CD4-positive, alpha-beta memory T cell (primary cell): ENCODE results near the gene RAB43. TPM values are rescaled to one million over a fixed set of nuclear protein-coding genes. Genes with fewer than 3 reads are reported as not detected.
A peak's percentile ranks its signal among the peaks of the same experiment; 100 is the strongest.

Source experiments
- CTCF ChIA-PET: fragments of 350-600 bp; sonication (Branson Sonifier 250); formaldehyde crosslinking; loops from one replicate; lab custom pipeline; 2021; ENCODE audit warnings: inconsistent platforms; ENCODE audit not compliant: partially characterized antibody; lab: Charles Lee
- POLR2A ChIA-PET: fragments of 350-600 bp; sonication (Branson Sonifier 250); formaldehyde crosslinking; loops from one replicate; lab custom pipeline; 2021; ENCODE audit not compliant: partially characterized antibody; lab: Charles Lee
- DNase-seq, 5 donors: peaks; one replicate each; pipeline versions ENCODE4 v3.0.0 to v3.0.0-alpha.2; 2020 to 2022; ENCODE audit warnings: mixed read lengths in 1 of 5
- H3K27ac ChIP-seq: one replicate; pipeline ENCODE4 v1.7.0; 2013; ENCODE audit warnings: low read depth, low read length
- H3K27me3 ChIP-seq: 2 replicates; pipeline ENCODE4 v1.7.0; 2013; ENCODE audit warnings: mild to moderate bottlenecking, low read length, moderate library complexity; ENCODE audit not compliant: insufficient read depth
- H3K36me3 ChIP-seq: 2 replicates; pipeline ENCODE4 v1.7.0; 2013; ENCODE audit warnings: mild to moderate bottlenecking, low read length, moderate library complexity; ENCODE audit not compliant: insufficient read depth
- H3K4me1 ChIP-seq: 2 replicates; pipeline ENCODE4 v1.7.0; 2013; ENCODE audit warnings: mild to moderate bottlenecking, low read length, moderate library complexity; ENCODE audit not compliant: insufficient read depth
- H3K4me3 ChIP-seq, 2 donors: one replicate each; pipeline ENCODE4 v1.7.0; 2013; ENCODE audit warnings: low read length in 2 of 2, mild to moderate bottlenecking in 1 of 2
- H3K9me3 ChIP-seq, 2 donors: one replicate each; pipeline ENCODE4 v1.7.0; 2013; ENCODE audit warnings: low read length in 2 of 2, control low read depth in 1 of 2; ENCODE audit not compliant: control insufficient read depth in 1 of 2
- H3K27ac Mint-ChIP-seq, 7 donors: one replicate each; pipeline ENCODE4 v1.8.0; 2020 to 2021; ENCODE audit warnings: mixed read lengths in 7 of 7, mild to moderate bottlenecking in 6 of 7, inconsistent platforms in 3 of 7, moderate library complexity in 3 of 7
- H3K27me3 Mint-ChIP-seq, 2 donors: one replicate each; pipeline ENCODE4 v1.8.0; 2020 to 2021; ENCODE audit warnings: mixed read lengths in 2 of 2
- H3K36me3 Mint-ChIP-seq, 2 donors: one replicate each; pipeline ENCODE4 v1.8.0; 2020 to 2021; ENCODE audit warnings: mixed read lengths in 2 of 2, inconsistent platforms in 1 of 2, mild to moderate bottlenecking in 1 of 2
- H3K4me1 Mint-ChIP-seq, 4 donors: one replicate each; pipeline ENCODE4 v1.8.0; 2020 to 2021; ENCODE audit warnings: mixed read lengths in 4 of 4, mild to moderate bottlenecking in 1 of 4
- H3K4me3 Mint-ChIP-seq, 8 donors: one replicate each; pipeline ENCODE4 v1.8.0; 2020 to 2021; ENCODE audit warnings: mixed read lengths in 8 of 8, mild to moderate bottlenecking in 7 of 8, moderate library complexity in 6 of 8, inconsistent platforms in 3 of 8
- H3K9me3 Mint-ChIP-seq, 8 donors: one replicate each; pipeline ENCODE4 v1.8.0; 2020 to 2021; ENCODE audit warnings: mixed read lengths in 8 of 8, mild to moderate bottlenecking in 5 of 8, inconsistent platforms in 3 of 8, moderate library complexity in 1 of 8
- intact Hi-C: fragments of 100-400 bp; cut with micrococcal nuclease; formaldehyde crosslinking; loops from one replicate; pipeline ENCODE4 v1.15.1; 2023
- polyA plus RNA-seq, 2 donors: library from polyadenylated mRNA; unstranded; fragments of 300-500 nt; fragmentation: Illumina TruSeq; gene quantifications; one replicate each; pipeline ENCODE4 v1.2.3, GENCODE V29; 2021
- total RNA-seq, 2 experiments: library from RNA; stranded (reverse); gene quantifications; one replicate each; pipeline ENCODE4 v1.2.3, GENCODE V29; 2021

Gene RAB43
- total and polyA plus RNA-seq, 4 experiments from 2014 or later = 11.3 to 68.4 (median 40.4) TPM

DNA sequence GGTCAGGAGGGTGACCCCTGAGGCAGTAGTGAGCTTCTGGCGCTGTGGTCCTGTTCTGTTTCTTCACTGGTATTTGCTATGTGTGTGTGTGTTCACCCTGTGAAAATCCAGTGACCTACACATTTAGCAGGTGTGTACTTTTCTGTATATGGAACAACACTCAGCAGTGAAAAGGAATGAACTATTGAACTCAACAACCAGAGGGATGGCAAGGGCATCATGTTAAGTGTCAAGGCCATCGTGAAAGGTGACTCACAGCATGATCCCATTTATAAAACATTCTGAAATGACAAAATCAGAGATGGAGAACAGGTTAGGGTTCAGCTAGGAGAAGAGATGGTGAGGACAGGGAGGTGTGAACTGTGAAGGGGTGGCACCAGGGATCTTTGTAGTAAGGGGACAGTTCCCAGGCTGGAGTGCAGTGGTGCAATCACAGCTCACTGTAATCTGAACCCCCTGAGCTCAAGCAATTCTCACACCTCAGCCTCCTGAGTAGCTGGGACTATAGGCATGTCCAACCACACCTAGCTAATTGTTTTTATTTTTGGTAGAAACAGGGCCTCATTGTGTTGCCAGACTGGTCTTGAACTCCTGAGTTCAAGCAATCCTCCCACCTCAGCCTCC lies 10.0 kb upstream of the RAB43 start:
- no peak overlapping the region for H3K27ac ChIP-seq
- DNase-seq = no peak
- no peaks in the 10 kb centered on the region for H3K9me3 ChIP-seq
- H3K4me3 Mint-ChIP-seq = no peak overlapping the region
- no peaks in the 10 kb centered on the region for H3K4me1 ChIP-seq
- CTCF ChIA-PET = interaction anchor here (0.7 to 1.7 kb wide), 3 partner anchors 31 to 78 kb away, joined by 3 to 8 read pairs (median 3); no protein-coding TSS in a partner anchor
- H3K27me3 ChIP-seq = no peaks in the 10 kb centered on the region
- intact Hi-C loops = no loop called here
- H3K4me3 ChIP-seq = no peak overlapping the region
- H3K27ac Mint-ChIP-seq = peak overlapping the region in 3 of 7 donors; percentile 34 to 55 (median 38)
- H3K4me1 Mint-ChIP-seq = peaks cover 0 to 8% (median 5%) of the 10 kb centered on the region in 4 donors
- peaks cover 40 to 64% of the 10 kb centered on the region in 2 donors for H3K36me3 Mint-ChIP-seq
- H3K9me3 Mint-ChIP-seq = no peaks in the 10 kb centered on the region
- POLR2A ChIA-PET = interaction anchor here (4.2 kb wide), 1 partner anchor 10 kb away, joined by 28 read pairs; the partner anchor contains the start of gene RAB43
- H3K36me3 ChIP-seq = peaks cover 52% of the 10 kb centered on the region
- H3K27me3 Mint-ChIP-seq = no peaks in the 10 kb centered on the region

DNA sequence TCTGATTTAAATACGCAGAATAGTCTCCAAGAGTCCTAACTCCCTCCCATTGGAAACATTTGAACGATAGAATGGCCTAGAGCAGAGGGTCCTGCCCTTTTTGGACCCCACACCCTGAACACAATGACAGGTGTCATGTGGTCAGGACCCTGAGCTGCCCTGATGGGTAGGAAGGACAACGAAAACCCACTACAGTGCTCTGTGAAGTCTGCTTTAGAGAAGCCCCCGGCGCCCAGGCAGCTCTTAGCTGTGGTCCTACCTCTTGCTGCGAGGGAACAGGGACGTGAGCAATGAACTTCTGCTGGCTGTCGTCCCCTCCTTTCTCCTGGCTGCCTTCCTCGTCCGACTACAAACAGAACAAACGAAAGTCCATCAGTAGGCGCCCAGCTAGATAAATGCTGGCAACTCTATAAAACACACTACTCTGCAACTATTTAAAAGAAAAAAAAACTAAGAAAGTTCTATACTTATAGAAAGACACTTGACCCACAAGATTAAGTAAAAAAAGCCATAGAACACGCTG lies 8.7 kb upstream of the RAB43 start:
- no peaks in the 10 kb centered on the region for H3K4me1 ChIP-seq
- DNase-seq = no peak
- H3K27me3 ChIP-seq = no peaks in the 10 kb centered on the region
- POLR2A ChIA-PET = no interaction called here
- H3K9me3 Mint-ChIP-seq = no peaks in the 10 kb centered on the region
- no peak overlapping the region for H3K4me3 ChIP-seq
- CTCF ChIA-PET = no interaction called here
- peak overlapping the region in 1 of 8 donors; percentile 33 for H3K4me3 Mint-ChIP-seq
- H3K27ac ChIP-seq = no peak overlapping the region
- intact Hi-C loops = no loop called here
- peaks cover 52% of the 10 kb centered on the region for H3K36me3 ChIP-seq
- no peaks in the 10 kb centered on the region for H3K9me3 ChIP-seq
- peak overlapping the region in 3 of 7 donors; percentile 32 to 48 (median 37) for H3K27ac Mint-ChIP-seq
- H3K36me3 Mint-ChIP-seq = peaks cover 40 to 61% of the 10 kb centered on the region in 2 donors
- peaks cover 0 to 8% (median 5%) of the 10 kb centered on the region in 4 donors for H3K4me1 Mint-ChIP-seq
- no peaks in the 10 kb centered on the region for H3K27me3 Mint-ChIP-seq

DNA sequence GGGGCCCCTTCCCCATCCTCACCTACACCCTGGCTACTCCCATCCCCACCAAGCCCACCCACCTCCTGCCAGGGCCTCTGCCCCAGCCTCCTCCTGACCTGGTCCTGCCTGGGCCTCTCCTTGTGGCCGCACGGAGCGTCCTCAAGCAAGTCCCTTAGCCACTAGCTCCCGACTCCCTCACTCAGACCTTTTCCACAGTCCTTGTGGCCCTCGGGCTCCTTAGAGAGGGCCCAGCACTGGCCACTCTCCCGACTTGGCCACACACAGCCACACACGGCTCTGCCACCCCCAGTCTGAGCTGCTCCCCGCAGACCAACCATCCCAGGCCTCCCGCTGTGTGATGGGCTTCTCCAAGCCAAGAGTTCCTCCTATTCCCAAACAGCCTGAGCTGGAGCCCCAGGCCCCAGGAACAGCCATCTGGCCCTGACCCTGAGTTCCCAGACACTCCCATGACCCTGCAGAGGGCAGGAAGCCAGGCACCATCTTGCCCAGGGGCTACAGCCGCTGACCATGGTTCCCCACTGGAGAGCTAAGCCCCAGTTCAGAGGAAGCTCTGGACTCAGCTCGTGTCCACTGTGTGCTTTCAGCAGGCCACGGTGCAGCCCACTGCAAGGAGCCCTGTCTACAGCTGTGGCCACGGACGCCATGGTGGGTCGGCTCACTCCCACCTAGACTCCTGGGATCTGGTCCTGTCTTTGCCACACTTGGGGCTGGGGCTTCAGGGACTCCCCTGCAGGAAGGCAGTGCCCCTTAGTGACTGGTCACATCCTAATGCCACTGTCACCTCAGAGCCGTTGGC lies 7.0 kb upstream of the RAB43 start:
- peaks cover 1% of the 10 kb centered on the region for H3K4me1 ChIP-seq
- no peak overlapping the region for H3K27ac ChIP-seq
- ChIA-PET CTCF (interaction anchor here (0.6 to 2.2 kb wide), 2 partner anchors 76 to 155 kb away, joined by 3 to 8 read pairs; no protein-coding TSS in a partner anchor), POLR2A (interaction anchor here (1.3 to 1.4 kb wide), 2 partner anchors 8 to 35 kb away, joined by 3 to 4 read pairs; no protein-coding TSS in a partner anchor)
- peaks cover 29 to 48% of the 10 kb centered on the region in 2 donors for H3K36me3 Mint-ChIP-seq
- peak overlapping the region in 3 of 7 donors; percentile 32 to 63 (median 35) for H3K27ac Mint-ChIP-seq
- no peaks in the 10 kb centered on the region for H3K9me3 Mint-ChIP-seq
- no peaks in the 10 kb centered on the region for H3K27me3 ChIP-seq
- no peaks in the 10 kb centered on the region for H3K27me3 Mint-ChIP-seq
- no peaks in the 10 kb centered on the region for H3K9me3 ChIP-seq
- intact Hi-C loops = no loop called here
- peaks cover 3 to 10% (median 5%) of the 10 kb centered on the region in 4 donors for H3K4me1 Mint-ChIP-seq
- H3K4me3 Mint-ChIP-seq = no peak overlapping the region
- no peak for DNase-seq
- H3K4me3 ChIP-seq = no peak overlapping the region
- peaks cover 37% of the 10 kb centered on the region for H3K36me3 ChIP-seq

DNA sequence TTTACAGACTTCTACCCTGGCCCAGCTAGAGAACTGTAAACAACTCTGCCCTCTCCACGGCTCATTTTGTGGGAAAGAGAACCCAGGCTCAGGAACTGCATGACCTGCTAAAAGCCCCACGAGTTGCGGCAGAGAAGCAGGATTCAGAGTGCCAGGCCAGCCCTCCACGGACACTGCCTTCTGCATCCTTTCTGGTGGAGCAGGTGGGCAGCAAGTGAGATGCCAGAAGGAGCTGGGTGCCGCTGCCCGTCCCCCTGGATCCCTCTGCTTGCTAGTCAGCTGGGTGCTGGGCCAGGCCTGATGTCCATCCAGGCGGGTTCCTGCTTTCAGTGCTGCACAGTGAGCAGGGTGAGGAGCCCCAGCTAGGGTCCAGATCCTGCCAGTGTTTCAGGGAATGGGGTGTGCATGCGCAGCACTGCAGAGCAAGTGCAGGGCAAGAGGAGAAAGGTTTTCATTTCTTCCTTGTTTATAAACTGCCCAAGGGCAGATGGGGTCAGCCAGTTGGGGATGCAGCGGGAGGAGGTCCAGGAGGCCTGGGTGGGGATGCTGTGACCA lies 5.2 kb upstream of the RAB43 start:
- intact Hi-C loops = no loop called here
- H3K27ac Mint-ChIP-seq = peak overlapping the region; percentile 57 to 91 (median 76)
- H3K27ac ChIP-seq = no peak overlapping the region
- no peaks in the 10 kb centered on the region for H3K27me3 Mint-ChIP-seq
- no peaks in the 10 kb centered on the region for H3K9me3 Mint-ChIP-seq
- peaks cover 24% of the 10 kb centered on the region for H3K36me3 ChIP-seq
- no peak for DNase-seq
- H3K4me1 ChIP-seq = peaks cover 15% of the 10 kb centered on the region
- ChIA-PET POLR2A (interaction anchor here (0.7 to 1.6 kb wide), 3 partner anchors 9 to 186 kb away, joined by 3 to 5 read pairs (median 4); partner anchors contain the start of gene COPG1), CTCF (interaction anchor here (1.1 to 2.2 kb wide), 2 partner anchors 74 to 157 kb away, joined by 3 to 8 read pairs; no protein-coding TSS in a partner anchor)
- no peaks in the 10 kb centered on the region for H3K9me3 ChIP-seq
- H3K4me1 Mint-ChIP-seq = peaks cover 6 to 18% (median 13%) of the 10 kb centered on the region in 4 donors
- no peak overlapping the region for H3K4me3 ChIP-seq
- H3K36me3 Mint-ChIP-seq = peaks cover 17 to 33% of the 10 kb centered on the region in 2 donors
- no peaks in the 10 kb centered on the region for H3K27me3 ChIP-seq
- no peak overlapping the region for H3K4me3 Mint-ChIP-seq

DNA sequence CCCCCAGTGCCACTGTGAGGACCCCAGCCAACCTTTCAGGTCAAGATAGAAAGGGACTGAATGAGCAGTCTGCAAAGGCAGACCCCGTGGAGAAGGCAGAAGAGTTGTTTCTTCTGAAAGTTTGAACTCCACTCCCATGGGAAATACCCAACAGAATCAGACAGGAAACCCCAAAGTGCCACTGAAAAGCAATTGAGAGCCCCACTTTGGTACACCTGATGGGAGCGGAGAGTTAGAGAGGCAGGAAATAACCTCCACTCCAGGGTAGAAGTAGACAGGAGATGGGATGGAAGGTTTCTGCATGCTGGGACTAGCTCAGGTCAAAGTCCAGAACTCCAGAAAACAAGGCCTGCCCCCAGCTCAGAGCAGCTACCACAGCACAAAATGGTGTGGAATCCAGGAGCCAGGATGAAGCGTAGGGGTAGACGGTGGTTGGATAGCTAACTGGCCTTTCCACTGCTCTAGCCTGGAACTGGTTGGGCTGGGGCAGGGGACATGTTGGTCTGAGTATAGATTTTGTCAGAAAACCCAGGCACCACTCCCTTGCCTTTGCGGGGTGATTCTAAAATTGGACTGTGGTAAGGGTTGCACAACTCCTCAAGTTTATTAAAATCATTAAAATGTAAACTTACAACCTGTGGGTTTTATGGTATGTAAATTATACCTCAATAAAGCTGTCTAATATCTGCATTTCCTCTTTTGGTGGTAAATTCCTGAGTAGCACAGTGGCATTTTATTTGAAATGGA lies 1.9 kb upstream of the RAB43 start:
- ChIA-PET CTCF (interaction anchor here (1.4 to 11.7 kb wide), 3 partner anchors 71 to 153 kb away, joined by 4 to 132 read pairs (median 6); no protein-coding TSS in a partner anchor), POLR2A (interaction anchor here (0.7 to 8.7 kb wide), 14 partner anchors 10 to 192 kb away, joined by 3 to 133 read pairs (median 20); partner anchors contain the start of genes CFAP92, CNBP, COPG1 and HMCES)
- Mint-ChIP-seq H3K9me3 (no peaks in the 10 kb centered on the region), H3K36me3 (peaks cover 11 to 27% of the 10 kb centered on the region in 2 donors), H3K27ac (peak overlapping the region; percentile 85 to 95 (median 93)), H3K4me1 (peaks cover 10 to 41% (median 26%) of the 10 kb centered on the region in 4 donors), H3K27me3 (no peaks in the 10 kb centered on the region), H3K4me3 (peak overlapping the region; percentile 14 to 85 (median 74))
- intact Hi-C loops = loop anchor here (5.0 kb wide), 1 partner anchor 246 kb away; the partner anchor contains the start of gene ACAD9
- peak; percentile 13 to 49 (median 32) for DNase-seq
- Histone ChIP-seq H3K27me3 (no peaks in the 10 kb centered on the region), H3K4me3 (no peak overlapping the region), H3K9me3 (no peaks in the 10 kb centered on the region), H3K27ac (peak overlapping the region; percentile 56), H3K4me1 (peaks cover 24% of the 10 kb centered on the region), H3K36me3 (no peaks in the 10 kb centered on the region)

DNA sequence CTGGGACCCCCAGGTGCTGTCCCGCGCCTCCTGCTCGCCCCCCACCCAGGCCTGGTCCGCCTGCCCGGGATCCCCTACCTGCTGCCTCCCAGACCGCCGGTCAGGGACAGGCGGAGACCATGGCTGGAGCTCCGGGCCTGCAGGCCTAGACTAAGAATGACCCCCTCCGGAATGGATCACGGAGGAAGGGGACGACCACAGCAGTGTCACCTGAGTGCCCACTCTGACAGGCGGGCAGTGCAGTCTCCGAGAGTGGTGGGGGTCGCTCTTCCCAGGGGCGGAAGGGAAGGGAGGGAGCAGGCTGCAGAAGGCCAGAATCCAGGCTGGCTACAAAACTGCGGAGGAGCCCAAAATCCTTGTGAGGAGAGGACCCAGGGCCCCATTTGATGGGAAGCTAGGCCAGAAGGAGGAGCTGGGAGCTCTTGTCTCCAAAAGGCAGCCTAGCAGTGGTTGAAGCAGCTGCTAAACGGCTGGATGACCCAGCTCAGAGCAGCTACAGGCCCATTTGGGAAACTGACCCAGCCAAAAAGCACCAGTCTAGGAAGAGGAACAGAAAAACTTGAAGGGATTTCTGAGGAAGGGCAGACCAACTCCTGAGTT lies 908 bp upstream of the RAB43 start:
- H3K27ac Mint-ChIP-seq = peak overlapping the region; percentile 85 to 95 (median 93)
- H3K27me3 ChIP-seq = no peaks in the 10 kb centered on the region
- no peak overlapping the region for H3K4me3 ChIP-seq
- peak in 2 of 5 donors; percentile 9 to 46 for DNase-seq
- H3K4me3 Mint-ChIP-seq = peak overlapping the region; percentile 59 to 85 (median 78)
- intact Hi-C loops = loop anchor here (5.0 kb wide), 1 partner anchor 245 kb away; the partner anchor contains the start of gene ACAD9
- peaks cover 34% of the 10 kb centered on the region for H3K4me1 ChIP-seq
- H3K4me1 Mint-ChIP-seq = peaks cover 18 to 51% (median 36%) of the 10 kb centered on the region in 4 donors
- no peaks in the 10 kb centered on the region for H3K9me3 ChIP-seq
- H3K36me3 Mint-ChIP-seq = peaks cover 17 to 34% of the 10 kb centered on the region in 2 donors
- H3K27me3 Mint-ChIP-seq = no peaks in the 10 kb centered on the region
- CTCF ChIA-PET = interaction anchor here (1.4 to 11.7 kb wide), 5 partner anchors 40 to 152 kb away, joined by 4 to 132 read pairs (median 6); no protein-coding TSS in a partner anchor
- POLR2A ChIA-PET = interaction anchor here (0.7 to 8.7 kb wide), 19 partner anchors 11 to 318 kb away, joined by 3 to 133 read pairs (median 16); partner anchors contain the start of genes CFAP92, CNBP, COPG1 and HMCES
- H3K27ac ChIP-seq = peak overlapping the region; percentile 56
- peaks cover 0 to 2% (median 0%) of the 10 kb centered on the region in 8 donors for H3K9me3 Mint-ChIP-seq
- peaks cover 9% of the 10 kb centered on the region for H3K36me3 ChIP-seq
